ENCODE results near the gene PCCB.
"Not testable (repeated sequence)": the region's sequence is repeated elsewhere in the genome, so short reads cannot be mapped to it uniquely, and the experiment has no call there.

Gene PCCB

DNA sequence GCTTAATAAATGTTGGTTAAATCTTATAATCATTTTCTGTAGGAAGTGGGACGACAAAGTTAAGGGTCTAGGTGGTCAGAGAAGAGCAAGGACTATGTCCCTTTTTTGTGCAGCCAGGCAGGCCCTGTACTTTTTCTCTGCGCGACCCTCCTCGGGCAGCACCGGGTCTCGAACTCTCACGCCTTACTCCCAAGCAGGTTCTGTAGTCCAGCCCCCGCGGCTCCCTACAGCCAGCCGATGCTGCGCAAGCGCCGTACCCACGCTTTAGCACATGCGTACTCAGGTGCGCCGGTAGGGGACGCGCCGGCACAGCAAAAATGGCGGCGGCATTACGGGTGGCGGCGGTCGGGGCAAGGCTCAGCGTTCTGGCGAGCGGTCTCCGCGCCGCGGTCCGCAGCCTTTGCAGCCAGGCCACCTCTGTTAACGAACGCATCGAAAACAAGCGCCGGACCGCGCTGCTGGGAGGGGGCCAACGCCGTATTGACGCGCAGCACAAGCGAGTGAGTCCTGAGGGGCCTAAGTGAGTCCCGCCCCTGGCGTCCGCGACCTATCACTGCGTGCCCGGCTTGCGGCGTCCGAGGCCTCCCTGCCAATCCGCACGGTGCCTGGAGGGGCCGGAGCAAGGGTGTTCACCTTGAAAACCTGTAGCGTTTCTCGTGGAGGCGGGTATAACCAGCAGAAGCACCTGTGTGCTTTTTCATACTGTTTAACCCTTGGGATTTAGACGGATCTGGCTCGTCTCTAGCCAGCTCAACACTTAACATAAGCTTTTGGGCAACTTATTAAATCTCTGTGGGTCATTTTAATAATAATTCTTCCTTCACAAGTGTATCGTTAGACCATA lies at the start of gene PCCB:
Gene PCCB (plus strand): TSS at position 282 of the 844 bp plus-strand sequence. CDS start 36 bp downstream, at position 318.
- DNase-seq (ENCODE audit: low spot score) = peak; percentile 91

DNA sequence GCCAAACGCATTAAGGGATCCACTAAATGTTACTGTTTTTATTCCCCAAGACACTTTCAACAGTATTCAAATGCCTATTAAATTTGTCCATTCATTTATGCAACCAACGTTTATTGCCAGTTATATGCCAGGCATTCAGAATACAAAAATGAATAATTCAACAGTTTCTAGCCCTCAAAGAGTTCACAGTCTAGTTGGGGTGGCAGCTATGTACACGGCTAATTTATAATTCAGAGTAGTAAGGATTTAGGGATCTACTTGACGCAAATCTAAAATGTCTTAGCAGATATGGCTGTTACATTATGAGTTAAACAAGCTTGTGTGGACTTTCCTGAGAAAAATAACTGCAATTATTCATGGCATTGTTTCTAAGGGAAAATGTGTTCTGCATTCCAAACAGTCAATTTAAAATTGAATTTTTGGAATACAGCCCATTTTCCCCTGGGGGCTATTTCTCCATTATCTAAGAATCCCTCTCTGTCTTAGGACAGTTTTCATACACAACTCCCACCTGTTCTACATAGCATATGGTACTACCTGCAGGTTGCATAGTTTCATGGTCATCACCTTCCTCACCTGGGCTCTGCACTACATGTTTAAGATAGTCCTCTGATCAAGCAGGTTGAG lies 42.5 kb upstream of the PCCB start:
- no peak for DNase-seq (ENCODE audit: low spot score)

DNA sequence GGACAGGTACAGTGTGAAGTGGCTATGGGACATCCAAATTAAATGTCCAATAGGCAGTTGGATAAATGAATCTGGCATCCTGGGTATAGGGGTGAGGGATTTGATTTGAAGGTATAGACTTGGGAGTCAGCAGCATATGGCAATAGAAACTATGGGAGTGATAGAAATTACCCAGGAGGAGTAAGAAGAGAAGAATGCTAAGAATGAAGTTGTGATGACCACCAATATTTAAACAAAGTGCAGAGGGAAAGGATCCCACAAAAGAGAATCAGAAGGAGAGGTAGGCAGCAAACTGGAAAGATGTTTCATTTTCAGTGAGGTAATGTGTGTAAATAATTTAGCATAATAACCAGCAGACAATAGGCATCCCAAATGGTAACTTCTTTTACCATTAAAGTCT lies 40.2 kb upstream of the PCCB start:
- no peak for DNase-seq (ENCODE audit: low spot score)

DNA sequence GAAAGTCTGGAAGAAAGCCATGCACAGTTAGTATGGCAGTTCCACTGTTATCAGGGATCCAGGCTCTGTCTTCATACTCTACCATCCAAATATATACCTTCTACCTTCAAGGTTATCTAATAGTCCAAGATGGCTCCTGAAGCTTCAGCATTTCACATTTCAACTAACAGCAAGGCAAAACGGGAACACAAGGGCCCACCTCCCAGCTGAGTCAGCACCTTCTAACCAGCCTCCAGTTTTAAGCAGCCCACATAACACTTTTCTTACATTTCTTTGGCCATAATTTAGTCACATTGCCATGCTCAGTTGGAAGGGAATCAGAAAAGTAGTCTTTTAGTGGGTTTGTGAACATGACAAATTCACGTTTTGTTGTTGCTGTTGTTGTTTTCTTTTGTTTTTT lies 38.6 kb upstream of the PCCB start:
- no peak for DNase-seq (ENCODE audit: low spot score)

DNA sequence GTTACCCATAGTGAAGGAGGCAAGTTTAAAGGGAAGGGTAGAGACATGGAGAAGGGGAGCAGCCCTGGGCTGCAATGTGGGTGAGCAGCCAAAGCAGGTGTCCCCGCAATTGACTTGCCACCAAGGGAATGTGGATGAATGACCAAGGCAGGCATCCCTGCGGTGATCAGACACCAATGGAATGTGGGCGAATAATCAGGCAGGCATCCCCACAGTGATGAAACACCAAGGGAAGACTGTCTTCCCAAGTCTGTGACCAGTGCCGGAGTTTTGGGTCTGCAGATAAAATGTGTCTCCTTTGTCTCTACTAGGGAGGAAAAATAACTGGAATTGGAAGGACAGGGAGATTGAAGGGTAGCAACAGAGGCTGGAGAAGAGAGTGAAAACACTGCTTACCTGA lies 27.4 kb upstream of the PCCB start:
- DNase-seq (ENCODE audit: low spot score) = not testable (repeated sequence)

DNA sequence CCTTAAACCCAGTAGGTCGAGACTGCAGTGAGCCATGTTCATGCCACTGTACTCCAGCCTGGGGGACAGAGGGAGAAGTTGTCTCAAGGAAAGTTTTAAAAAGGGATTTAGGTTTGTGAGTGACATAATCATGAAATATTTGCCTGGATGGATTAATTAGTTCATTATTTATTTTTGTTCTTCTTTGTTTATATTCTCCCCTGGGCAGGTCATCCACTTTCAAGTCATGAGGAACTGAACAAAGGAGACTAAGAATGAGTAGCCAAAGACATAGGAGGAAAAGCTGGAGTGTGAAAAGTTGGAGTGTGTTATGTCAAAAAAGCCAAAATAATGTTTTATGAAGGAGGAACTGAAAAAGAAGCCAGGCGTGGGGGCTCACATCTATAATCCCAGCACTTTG lies 17.7 kb upstream of the PCCB start:
- no peak for DNase-seq (ENCODE audit: low spot score)

DNA sequence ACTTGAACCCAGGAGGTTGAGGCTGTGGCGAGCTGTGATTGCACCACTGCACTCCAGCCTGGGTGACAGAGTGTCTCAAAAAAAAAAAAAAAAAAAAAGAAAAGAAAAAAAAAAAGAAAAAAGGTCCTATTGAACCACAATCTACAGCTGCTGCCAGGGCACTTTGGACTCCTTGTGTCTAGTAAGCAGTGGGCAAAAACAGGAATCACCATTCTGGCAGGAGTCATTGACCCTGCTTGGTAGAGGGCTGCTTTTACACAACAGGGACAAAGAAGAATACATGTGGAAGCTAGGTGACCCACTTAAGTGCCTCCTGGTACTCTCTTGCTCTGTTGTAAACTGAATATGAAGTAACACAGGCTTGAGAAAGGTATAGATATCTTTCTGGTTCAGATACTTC lies 14.6 kb upstream of the PCCB start:
- no peak for DNase-seq (ENCODE audit: low spot score)

DNA sequence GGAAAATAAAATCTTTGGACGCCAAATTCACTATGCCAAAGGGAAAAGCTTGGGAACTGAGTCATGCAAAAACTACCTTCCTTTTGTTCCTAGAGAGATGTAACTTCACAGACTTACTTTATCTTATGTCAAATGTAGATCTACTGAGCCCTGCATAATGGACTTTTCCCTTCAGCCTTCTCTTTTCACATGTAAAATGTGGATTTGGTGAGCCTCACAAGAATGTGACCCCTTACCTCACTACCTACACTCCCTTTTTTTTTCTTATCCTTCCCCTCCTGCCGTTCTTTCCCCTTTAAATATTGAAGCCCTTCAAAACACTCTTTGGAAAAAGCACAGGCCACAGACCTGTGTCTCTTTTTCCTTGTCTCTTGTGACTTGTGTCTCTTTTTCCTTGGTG lies 14.0 kb upstream of the PCCB start:
- no peak for DNase-seq (ENCODE audit: low spot score)

DNA sequence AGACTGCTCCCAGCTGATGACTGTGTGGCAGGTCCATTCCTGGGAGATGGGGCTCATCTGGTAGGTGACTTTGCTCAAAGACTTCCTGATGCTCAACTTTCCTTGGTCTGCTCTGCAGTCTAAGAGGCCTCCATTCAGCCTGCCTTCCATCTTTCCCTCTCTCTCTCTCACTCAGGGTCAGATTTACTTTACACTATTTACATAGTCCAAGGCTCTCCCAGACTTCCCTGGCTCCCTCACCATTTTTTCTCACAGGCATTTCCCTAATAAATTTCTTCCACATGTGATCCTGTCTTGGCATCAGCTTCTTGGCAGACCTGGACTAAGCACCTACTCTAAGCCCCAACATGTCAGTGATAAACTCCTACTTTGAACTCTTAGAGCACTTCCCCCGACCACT lies 13.0 kb upstream of the PCCB start:
- DNase-seq (ENCODE audit: low spot score) = no peak

DNA sequence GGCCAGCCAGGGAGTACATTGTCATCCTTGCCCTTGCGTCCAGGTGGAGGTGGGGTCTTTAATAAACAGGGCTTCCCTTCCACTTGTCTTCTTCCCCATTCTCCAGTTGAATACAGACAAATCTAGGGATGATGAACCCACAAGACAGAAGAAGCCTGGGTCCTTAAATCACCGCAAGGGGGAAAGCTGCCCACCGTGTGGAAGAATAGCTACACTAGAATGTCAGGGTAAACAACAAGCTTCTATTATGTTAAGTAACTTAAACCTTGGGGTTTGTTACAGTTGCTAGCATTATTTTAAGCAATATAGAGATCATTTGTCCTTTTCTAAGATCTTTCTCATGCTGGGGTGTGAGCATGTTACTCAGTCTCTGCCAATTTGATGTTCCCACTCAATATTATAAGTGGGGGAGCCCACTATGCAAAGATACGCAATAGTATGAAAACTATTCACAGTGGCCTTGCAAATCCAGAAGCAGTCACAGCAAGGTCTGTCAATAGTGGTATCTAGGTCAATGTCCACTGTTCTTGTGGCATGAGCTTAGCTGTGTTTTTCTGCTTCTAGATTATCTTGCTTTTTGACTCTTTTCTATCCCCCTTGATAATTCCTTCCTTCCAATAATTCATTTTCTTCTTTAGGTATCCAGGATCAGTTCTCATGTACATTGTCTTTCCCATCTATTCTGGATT lies 12.0 kb upstream of the PCCB start:
- no peak for DNase-seq (ENCODE audit: low spot score)

DNA sequence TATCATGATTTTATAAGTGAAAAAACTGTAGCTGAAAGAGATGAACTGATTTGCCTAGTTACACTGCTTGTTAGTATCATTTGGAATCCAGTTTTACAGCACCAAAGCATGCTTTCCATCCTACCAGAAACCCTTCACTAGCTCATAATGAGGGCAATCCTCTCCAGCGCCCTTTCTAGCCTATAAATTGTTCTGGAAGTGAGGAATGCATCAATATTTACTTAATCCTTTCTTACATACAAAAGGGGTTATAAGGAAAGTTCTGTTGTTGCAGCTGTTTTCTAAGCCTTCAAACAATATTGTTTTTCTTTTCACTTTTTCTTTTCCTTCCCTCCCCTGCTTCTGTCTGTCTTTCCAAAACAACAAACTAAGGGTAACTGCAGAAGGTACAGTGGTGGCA lies 11.0 kb upstream of the PCCB start:
- DNase-seq (ENCODE audit: low spot score) = no peak

DNA sequence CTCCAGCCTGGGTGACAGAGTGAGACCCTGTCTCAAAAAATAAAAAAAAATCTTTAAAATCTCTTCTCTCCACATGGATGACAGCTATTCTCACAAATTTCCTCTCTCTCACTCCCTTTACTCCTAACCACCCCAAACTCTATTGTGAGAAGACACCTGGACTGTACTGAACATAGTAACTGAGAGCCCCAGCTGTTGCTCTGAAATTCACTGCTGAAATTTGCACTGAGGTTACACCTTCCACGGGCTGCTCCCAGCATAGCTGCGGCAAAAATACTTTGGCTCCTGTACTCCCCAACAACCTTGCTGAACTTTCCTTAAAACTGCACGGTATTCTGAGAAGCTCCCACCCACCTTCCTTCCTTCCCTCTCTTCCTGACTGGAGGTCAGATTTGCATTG lies 4.4 kb upstream of the PCCB start:
- DNase-seq (ENCODE audit: low spot score) = no peak

DNA sequence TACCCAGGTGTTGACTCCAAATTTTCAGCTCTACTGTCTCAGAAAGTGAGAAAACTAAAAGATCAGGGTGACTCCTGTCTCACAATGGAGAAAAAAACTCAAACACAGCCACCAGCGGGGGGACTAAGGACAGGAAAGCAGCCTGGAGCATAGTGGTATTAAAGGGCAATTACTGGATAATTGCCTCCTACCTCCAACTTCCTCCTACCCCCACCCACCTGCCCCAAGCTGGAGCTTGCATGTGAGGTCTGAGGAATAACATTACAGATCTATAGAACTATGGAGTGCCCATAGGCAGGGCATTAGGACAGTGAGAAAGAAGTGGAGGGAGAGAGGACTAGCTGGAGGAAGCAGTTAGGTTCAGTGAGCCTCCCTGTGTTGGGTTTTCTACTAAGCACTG lies 2.7 kb upstream of the PCCB start:
- DNase-seq (ENCODE audit: low spot score) = no peak

DNA sequence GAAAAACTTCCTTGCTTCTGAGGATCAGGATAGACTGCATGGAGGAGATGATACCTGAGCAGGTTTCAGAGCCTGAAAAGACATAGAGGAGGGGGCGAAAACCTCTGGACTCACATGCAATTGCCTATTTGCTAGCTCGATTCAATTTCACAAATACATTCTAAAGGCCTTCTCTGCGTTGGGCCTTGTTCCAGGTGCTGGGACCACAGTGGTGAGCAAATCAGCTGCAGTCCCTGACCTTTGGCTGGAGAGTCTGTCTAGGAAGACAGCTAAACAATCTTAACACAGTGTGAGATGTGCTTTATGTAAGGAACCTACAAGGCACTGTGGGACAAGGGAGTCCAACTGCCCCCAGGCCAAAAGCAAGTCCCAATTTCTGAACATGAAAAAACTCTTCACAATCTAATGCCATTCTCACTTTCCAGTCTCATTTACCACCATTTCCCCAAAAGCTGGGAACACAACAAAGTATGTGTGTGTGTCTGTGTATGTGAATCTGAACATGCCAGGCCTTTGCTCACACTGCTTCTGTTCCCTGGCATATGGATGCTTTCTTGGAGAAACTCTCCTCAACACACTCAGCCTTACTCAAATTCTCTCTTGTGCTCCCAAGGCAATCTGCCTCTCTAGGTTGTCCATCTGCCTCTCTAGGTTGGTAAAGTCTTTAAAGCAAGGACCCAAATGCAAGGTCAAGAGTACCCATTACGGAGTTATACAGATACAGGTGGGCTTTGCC lies 2.1 kb upstream of the PCCB start:
- no peak for DNase-seq (ENCODE audit: low spot score)

DNA sequence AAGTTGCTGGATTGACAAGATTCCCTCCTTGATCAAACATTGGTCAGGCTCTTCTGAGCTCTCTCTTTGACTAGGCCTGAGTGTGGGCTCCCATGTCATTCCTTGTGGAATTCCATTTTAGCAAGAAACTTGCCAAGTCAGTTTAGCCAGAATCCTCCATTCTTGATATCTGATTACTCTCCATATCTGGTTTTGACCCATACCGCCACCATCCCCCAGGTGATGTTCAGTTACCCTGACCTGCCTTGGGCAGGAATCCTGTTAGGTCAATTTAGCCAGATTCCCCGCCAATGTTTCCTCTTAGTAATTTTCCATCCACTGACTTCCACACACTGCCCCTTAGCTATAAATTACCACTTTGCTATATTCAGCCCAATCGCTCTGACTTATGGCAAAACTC lies 1.0 kb upstream of the PCCB start:
- DNase-seq (ENCODE audit: low spot score) = no peak

DNA sequence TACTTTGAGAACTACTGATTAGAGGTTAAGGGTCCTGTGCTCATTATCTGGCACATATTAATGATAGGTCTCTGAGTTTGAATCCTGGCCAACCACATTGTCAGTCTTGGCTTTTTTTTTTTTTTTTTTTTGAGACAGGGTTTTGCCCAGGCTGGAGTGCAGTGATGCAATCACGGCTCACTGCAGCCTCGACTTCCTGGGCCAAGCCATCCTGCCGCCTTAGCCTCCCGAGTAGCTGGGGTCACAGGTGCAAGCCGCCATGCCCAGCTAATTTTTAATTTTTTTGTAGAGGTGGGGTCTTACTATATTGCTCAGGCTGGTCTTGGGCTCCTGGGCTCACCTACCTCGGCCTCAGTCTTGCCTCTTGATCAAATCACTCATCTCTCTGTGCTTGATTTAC lies 547 bp upstream of the PCCB start:
- no peak for DNase-seq (ENCODE audit: low spot score)

DNA sequence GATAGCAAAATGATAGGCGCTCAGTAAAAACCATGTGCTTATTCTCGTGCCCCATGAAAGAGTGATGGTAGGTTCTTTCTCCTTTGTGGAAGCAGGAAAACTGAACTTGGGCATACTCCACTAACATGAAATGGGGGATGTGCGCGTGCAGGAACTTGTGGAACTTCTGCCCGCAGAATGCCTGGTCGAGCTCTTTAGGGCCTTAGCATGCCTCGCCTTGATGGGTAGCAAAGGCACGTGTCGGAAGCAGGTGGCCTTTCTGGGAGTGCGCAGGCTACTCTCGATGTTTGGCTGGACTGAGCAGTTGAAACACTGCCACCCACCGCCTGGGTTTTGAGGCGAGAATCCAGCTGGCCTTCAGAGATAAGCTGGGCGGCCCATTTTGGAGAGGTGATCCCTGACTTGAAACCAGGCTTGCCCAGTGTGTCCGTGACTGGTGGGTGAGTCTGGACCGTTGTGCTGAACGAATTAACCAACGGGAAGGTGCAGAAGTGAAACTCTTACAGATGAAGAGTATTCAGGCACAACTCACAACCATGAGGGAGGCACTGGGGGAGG lies 842 bp downstream of the PCCB start:
- DNase-seq (ENCODE audit: low spot score) = peak; percentile 94

DNA sequence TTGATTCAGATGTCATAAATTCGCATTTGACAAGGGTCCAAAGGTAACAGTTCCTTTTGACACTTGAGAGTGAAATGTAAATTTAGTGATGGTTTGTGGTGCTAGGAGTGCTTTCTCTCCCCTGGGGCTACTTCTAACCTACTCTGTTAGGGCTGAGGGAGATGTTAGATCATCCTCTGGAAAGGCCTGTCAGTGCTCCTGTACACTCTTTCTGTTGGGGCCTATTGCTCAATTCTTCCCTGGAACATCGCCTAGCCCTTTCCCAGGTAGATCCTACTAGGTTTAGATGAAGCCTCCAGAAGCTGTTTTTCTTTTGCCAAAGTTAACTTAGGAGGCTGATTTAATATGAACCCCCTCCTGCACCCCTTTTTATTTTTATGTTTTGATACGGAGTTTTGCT lies 1.4 kb downstream of the PCCB start:
- no peak for DNase-seq (ENCODE audit: low spot score)

DNA sequence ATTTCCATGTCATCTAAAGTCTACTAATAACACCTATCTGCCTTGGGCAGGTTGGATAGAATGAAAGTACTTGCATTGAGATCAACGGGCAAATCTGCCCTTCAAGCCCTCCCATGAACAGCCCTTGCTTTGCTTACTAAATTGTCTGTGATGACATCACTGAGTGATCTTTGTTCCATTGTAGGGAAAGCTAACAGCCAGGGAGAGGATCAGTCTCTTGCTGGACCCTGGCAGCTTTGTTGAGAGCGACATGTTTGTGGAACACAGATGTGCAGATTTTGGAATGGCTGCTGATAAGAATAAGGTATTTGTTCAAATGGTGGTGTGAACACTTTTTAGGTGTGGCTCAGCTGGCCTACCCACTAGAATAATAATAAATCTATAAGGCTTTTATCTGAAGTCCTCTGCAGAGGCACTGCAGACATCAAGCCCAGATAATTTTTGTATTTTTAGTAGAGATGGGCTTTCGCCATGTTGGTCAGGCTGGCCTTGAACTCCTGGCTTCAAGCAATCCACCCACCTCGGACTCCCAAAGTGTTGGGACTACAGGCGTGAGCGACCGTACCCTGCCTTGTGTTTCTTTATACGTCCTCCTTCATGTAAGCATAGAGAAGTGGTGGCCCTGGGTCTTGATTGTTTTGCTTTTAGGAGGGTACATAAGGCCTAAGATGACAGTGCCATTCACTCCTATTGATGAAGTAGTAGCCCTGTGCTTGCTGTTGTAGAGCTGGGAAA lies 5.7 kb downstream of the PCCB start:
- no peak for DNase-seq (ENCODE audit: low spot score)

DNA sequence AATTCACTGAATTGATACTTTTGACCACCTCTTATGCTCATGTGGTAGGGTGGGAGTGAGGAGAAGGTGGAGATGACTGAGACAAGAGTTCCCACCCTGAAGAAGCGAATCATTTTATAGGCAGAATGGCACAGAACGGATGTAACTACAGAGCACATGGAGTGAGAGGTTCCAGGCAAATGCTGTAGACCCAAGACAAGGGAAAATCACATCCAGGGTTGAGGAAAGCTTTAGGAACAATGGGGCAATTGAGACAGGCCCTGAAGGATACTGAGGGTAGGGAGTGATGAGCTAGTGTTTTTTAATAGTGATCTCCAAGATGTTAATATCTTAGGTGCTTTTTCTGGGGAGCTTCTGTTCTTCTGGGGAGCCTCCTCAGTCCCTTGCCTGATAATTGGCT lies 8.1 kb downstream of the PCCB start:
- DNase-seq (ENCODE audit: low spot score) = no peak

DNA sequence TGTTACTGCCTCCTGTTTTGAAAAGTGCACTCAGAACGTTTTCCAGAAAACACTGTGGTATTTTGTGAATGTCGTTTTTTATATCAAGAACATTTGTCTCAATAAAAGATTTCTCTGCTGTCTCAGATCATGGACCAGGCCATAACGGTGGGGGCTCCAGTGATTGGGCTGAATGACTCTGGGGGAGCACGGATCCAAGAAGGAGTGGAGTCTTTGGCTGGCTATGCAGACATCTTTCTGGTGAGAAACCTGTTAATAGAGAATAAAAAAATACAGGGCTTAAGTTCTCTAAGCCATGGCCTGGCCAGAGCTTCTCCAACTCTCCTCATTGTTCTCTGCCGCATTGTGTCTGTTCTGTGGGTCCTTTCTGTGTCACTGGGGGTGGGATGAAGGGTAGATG lies 11.7 kb downstream of the PCCB start:
- no peak for DNase-seq (ENCODE audit: low spot score)

DNA sequence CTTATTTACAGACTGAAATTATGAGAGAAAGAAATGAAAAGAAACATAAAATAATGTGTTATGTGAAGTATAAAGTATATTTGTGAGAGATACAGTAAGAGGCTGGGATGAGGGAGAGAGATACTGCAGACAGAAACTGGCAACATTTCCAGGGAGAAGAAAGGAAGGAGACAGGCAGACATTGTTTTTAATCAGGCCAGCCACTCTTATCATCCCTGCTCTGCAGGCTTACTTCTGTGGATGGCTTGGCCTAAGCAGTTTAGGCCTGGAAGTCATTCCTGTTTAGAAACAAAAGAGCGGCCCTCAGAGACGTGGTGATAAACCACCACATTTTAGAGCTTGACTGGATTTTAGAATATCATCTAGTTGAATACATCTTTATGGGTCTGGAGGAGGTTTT lies 12.4 kb downstream of the PCCB start:
- DNase-seq (ENCODE audit: low spot score) = no peak
